CD4-positive, alpha-beta T cell treated with Interleukin-4 for 4 hours (primary cell): ENCODE results near the gene RTN4IP1.
"Not testable (repeated sequence)": the region's sequence is repeated elsewhere in the genome, so short reads cannot be mapped to it uniquely, and the experiment has no call there.

Source experiments
- DNase-seq: peaks from one replicate; pipeline ENCODE4 v3.0.0-alpha.2; 2020

The RTN4IP1 gene

GRCh38 chr6:106574741-106575458 lies 54.4 kb downstream of the RTN4IP1 start:
- DNase-seq: no peak

- DNase-seq: no peak
Measured at GRCh38 chr6:106572875-106573585, 56.3 kb downstream of the RTN4IP1 start.

- DNase-seq: no peak
Measured at GRCh38 chr6:106572436-106572835, 56.9 kb downstream of the RTN4IP1 start.

- DNase-seq: no peak
Measured at GRCh38 chr6:106569428-106569827, 59.9 kb downstream of the RTN4IP1 start.

- DNase-seq: no peak
Measured at GRCh38 chr6:106568530-106568929, 60.8 kb downstream of the RTN4IP1 start.

GRCh38 chr6:106564476-106564875 lies 64.8 kb downstream of the RTN4IP1 start:
- DNase-seq: no peak

GRCh38 chr6:106563614-106564013 lies 65.7 kb downstream of the RTN4IP1 start:
- DNase-seq: no peak

GRCh38 chr6:106561686-106562405 lies 67.5 kb downstream of the RTN4IP1 start:
- DNase-seq: no peak

GRCh38 chr6:106560996-106561685 lies 68.2 kb downstream of the RTN4IP1 start:
- no peak for DNase-seq

- DNase-seq: not testable (repeated sequence)
Measured at GRCh38 chr6:106559659-106560058, 69.6 kb downstream of the RTN4IP1 start.

GRCh38 chr6:106558364-106558763 lies 70.9 kb downstream of the RTN4IP1 start:
- DNase-seq: no peak

GRCh38 chr6:106557837-106558236 lies 71.5 kb downstream of the RTN4IP1 start:
- DNase-seq: no peak

GRCh38 chr6:106556368-106556960 lies 72.8 kb downstream of the RTN4IP1 start:
- DNase-seq: peak; percentile 60

- no peak for DNase-seq
Measured at GRCh38 chr6:106555767-106556166, 73.5 kb downstream of the RTN4IP1 start.

- DNase-seq: peak; percentile 47
Measured at GRCh38 chr6:106553440-106553839, 75.9 kb downstream of the RTN4IP1 start.

GRCh38 chr6:106551155-106551554 lies 78.1 kb downstream of the RTN4IP1 start:
- no peak for DNase-seq

GRCh38 chr6:106549521-106549920 lies 79.8 kb downstream of the RTN4IP1 start:
- no peak for DNase-seq

- DNase-seq: not testable (repeated sequence)
Measured at GRCh38 chr6:106548926-106549455, 80.3 kb downstream of the RTN4IP1 start.

GRCh38 chr6:106547601-106548453 lies 81.5 kb downstream of the RTN4IP1 start:
- peak; percentile 64 for DNase-seq

- peak; percentile 64 for DNase-seq
Measured at GRCh38 chr6:106546691-106547414, 82.4 kb downstream of the RTN4IP1 start.

- peak; percentile 60 for DNase-seq
Measured at GRCh38 chr6:106546261-106546690, 83.0 kb downstream of the RTN4IP1 start.
